ENCODE data around the gene OR1L8. TPM values are rescaled to one million over a fixed set of nuclear protein-coding genes. Genes with fewer than 3 reads are reported as not detected.
"Not testable (repeated sequence)": the region's sequence is repeated elsewhere in the genome, so short reads cannot be mapped to it uniquely, and the experiment has no call there.

OR1L8 gene, protein sequence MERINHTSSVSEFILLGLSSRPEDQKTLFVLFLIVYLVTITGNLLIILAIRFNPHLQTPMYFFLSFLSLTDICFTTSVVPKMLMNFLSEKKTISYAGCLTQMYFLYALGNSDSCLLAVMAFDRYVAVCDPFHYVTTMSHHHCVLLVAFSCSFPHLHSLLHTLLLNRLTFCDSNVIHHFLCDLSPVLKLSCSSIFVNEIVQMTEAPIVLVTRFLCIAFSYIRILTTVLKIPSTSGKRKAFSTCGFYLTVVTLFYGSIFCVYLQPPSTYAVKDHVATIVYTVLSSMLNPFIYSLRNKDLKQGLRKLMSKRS
- total RNA-seq (2014; rRNA removed; shearing (Covaris generic)) = not detected in 2 replicates

GRCh38 chr9:122583284-122583683, at the start of gene OR1L8:
OR1L8 (minus strand) TSS chr9:122583384; CDS start chr9:122568477, 14,907 bp downstream.
- in situ Hi-C loops (cut with HindIII; ENCODE audit: low sequenced_read_pairs) = not testable (repeated sequence)

DNA sequence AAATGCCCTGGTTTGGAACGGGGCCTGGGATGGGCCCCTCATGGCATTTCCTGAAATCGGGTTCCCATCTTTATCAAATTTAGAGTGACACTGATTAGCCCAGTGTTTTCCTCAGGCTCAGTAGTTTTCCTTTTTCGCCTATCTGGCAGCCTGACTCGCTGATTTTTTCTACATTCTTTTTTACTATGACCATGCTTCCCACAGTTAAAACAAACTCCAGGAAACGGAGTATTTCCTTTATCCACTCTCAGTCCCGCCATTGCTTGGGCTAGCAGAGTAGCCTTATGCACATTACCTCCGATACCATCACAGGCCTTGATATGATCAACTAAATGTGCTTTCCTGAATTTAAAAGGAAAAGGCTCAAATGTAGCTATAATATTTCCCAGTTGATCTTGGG, 36.8 kb upstream of the OR1L8 start:
- no peak for DNase-seq (ENCODE audit: low spot score)
- in situ Hi-C loops (cut with HindIII; ENCODE audit: low sequenced_read_pairs) = no loop called here

More at GRCh38 chr9:122583284-122583683, at the start of gene OR1L8:
- not testable (repeated sequence) for DNase-seq (ENCODE audit: low spot score)

DNA sequence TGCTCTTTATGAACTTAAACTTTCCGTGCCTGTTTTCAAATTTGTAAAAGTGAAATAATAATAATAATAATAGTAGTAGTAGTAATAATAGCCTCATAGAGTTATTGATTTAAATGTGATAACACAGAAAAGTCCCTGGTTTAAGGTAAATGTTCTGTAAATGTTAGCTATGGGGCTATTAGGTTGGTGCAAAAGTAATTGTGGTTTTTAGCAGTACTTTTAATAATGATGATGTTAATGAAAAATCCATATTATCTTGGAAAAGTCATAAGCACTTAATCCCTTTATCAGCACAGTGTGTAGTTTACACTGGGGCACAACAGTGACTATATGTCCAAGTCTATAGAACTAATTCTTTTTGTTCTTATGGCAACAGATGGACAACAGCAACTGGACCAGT, 31.2 kb upstream of the OR1L8 start, which contains the start of gene OR1Q1:
Gene OR1Q1, plus strand, starts transcription at position 377 of the 400 bp plus-strand sequence. Its CDS starts 0 bp downstream, at position 377.
- DNase-seq (ENCODE audit: low spot score) = no peak
- in situ Hi-C loops (cut with HindIII; ENCODE audit: low sequenced_read_pairs) = no loop called here

GRCh38 chr9:122609804-122610203, 26.6 kb upstream of the OR1L8 start:
- in situ Hi-C loops (cut with HindIII; ENCODE audit: low sequenced_read_pairs) = no loop called here
- DNase-seq (ENCODE audit: low spot score) = no peak

DNA sequence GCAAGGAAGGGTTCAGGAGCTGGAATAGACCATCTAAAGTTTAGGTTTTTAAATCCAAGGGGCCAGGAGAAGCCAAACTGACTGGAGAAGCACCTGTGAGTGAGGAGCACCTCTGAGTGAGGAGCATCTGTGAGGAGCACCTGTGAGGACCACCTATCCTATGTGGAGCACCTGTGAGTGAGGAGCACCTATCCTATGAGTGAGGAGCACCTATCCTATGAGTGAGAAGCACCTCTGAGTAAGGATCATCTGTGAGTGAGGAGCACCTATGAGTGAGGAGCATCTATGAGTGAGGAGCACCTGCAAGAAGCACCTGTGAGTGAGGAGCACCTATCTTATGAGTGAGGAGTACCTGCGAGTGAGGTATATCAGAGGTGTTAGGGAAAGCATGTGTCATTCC, 23.4 kb upstream of the OR1L8 start:
- in situ Hi-C loops (cut with HindIII; ENCODE audit: low sequenced_read_pairs) = no loop called here
- no peak for DNase-seq (ENCODE audit: low spot score)

GRCh38 chr9:122605691-122606090, 22.5 kb upstream of the OR1L8 start:
- in situ Hi-C loops (cut with HindIII; ENCODE audit: low sequenced_read_pairs) = no loop called here
- DNase-seq (ENCODE audit: low spot score) = no peak

GRCh38 chr9:122580360-122580759, 2.8 kb downstream of the OR1L8 start:
- DNase-seq (ENCODE audit: low spot score) = no peak
- in situ Hi-C loops (cut with HindIII; ENCODE audit: low sequenced_read_pairs) = no loop called here

DNA sequence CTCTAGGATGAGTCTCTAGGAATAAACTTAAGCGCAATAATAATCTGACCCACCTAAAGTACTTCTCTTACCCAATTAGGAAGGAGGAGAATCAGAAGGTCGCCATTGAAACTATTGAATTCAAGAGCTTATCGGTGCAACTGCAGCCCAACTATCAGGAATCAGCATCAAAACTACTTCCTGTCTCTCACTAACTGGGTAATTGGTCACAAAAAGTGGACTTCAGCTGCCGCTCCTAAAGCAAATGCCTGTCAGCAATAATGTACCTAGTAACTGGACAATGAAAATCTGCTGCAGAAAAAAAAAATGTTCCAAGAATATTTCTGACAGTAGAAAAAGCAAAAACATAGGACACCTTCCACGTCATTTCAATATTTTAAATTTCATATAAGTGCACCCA, 3.3 kb downstream of the OR1L8 start:
- in situ Hi-C loops (cut with HindIII; ENCODE audit: low sequenced_read_pairs) = no loop called here
- DNase-seq (ENCODE audit: low spot score) = no peak

DNA sequence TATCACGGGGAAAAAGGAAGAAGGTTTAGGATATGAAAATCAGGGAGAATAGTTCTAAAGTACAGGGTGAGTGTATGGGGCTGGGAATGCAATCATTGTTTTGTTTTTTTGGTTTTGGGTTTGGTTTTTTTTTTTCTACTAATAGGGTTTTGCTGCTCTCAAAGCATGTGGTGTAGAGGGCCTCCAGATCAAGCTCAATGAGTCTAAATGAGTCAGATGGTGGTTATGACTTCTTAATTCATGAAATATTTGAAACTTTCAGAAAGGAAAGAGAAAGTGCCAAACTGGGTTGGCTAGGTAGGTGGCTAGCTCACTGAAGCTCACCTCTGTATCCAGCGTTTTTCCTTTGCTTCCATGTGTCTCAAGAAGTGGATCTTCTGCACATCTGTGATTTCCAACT, 10.7 kb downstream of the OR1L8 start:
- in situ Hi-C loops (cut with HindIII; ENCODE audit: low sequenced_read_pairs) = no loop called here
- no peak for DNase-seq (ENCODE audit: low spot score)

DNA sequence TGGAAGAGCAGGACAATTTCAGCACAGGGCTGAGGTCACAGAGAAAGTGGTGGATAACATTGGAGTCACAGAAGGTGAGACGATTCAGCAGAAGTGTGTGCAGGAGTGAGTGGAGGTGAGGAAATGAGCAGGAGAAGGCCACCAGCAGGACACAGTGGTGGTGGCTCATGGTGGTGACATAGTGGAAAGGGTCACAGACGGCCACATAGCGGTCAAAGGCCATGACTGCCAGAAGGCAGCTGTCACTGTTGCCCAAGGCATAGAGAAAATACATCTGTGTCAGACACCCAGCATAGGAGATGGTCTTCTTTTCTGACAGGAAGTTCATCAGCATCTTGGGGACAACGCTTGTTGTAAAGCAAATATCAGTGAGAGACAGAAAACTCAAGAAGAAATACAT, 15.3 kb downstream of the OR1L8 start:
- no peak for DNase-seq (ENCODE audit: low spot score)
- in situ Hi-C loops (cut with HindIII; ENCODE audit: low sequenced_read_pairs) = no loop called here

GRCh38 chr9:122562134-122562760, 20.9 kb downstream of the OR1L8 start:
- in situ Hi-C loops (cut with HindIII; ENCODE audit: low sequenced_read_pairs) = no loop called here
- no peak for DNase-seq (ENCODE audit: low spot score)

DNA sequence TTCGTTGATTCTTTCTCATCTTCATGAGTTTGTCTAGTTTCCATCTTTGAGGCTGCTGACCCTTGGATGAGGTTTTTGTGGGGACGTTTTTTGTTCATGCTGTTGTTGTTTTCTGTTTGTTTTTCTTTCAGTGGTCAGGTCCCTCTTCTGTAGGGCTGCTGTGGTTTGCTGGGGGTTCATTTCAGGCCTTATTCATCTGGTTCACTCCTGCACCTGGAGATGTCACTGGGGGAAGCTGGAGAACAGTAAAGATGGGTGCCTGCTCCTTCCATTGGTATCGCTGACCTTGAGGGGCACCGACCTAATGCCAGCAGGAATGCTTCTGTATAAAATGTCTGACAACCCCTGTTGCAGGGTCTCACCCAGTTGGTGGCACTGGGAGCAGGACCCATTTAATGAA, 21.7 kb downstream of the OR1L8 start:
- DNase-seq (ENCODE audit: low spot score) = no peak
- in situ Hi-C loops (cut with HindIII; ENCODE audit: low sequenced_read_pairs) = no loop called here

GRCh38 chr9:122552812-122553211, 30.4 kb downstream of the OR1L8 start, which contains the start of gene OR1N2:
OR1N2 (plus strand) TSS chr9:122553112; CDS start chr9:122553212, 100 bp downstream.
- DNase-seq (ENCODE audit: low spot score) = no peak
- in situ Hi-C loops (cut with HindIII; ENCODE audit: low sequenced_read_pairs) = no loop called here

GRCh38 chr9:122551371-122551770, 31.8 kb downstream of the OR1L8 start:
- in situ Hi-C loops (cut with HindIII; ENCODE audit: low sequenced_read_pairs) = no loop called here
- DNase-seq (ENCODE audit: low spot score) = no peak

DNA sequence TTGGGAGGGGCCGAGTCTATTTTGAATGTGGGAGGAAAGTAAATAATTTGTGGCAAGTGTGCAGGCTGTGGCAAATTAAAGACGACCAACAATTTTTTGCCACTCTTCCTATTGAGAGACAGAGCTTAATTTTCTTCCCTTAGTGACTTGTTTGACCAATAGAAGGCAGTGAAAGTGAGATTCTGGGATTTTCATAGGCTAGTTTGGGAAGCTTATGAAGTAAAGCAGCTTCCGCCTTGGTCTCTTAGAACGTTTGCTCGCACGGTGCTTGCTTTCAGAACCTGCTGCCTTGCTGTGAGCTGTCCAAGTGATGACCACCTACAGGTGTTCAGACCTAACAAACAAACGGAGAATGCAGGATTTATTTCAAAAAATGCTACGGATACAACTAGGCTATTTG, 37.0 kb downstream of the OR1L8 start:
- in situ Hi-C loops (cut with HindIII; ENCODE audit: low sequenced_read_pairs) = no loop called here
- DNase-seq (ENCODE audit: low spot score) = no peak

DNA sequence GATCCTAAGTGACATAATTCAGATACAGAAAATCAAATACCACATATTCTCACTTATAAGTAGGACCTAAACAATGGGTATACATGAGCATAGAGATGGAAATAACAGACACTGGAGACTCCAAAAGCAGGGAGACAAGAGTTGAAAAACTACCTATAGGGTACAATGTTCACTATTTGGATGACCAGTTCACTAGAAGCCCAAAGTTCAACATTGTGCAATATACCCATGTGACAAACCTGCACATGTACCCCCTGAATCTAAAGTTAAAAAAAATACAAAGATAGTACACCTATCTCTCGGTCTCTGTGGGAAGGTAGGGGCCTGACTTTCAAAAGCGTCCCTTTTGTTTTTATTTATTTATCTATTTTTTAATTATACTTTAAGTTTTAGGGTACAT, 44.4 kb downstream of the OR1L8 start:
- DNase-seq (ENCODE audit: low spot score) = no peak
- in situ Hi-C loops (cut with HindIII; ENCODE audit: low sequenced_read_pairs) = no loop called here

DNA sequence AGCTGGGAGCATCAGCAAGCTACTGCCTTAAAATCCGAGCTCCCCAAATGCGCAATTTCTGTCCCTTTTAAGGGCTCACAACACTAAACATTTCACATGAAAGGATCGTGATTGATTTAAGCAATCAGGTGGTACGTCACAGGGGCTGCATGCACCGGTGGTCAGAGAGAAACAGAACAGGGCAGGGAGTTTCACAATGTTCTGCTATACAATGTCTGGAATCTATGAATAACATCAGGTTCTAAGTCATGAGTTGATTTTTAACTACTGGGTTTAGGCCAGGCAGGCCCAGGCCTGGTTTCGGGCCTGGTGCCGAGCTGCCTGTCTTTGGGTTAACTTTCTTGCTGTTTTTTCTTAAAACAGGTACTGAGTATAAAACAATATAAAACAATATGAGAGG, 46.1 kb downstream of the OR1L8 start:
- DNase-seq (ENCODE audit: low spot score); in situ Hi-C loops (cut with HindIII; ENCODE audit: low sequenced_read_pairs): not testable (repeated sequence)

GRCh38 chr9:122536134-122536533, 47.0 kb downstream of the OR1L8 start:
- in situ Hi-C loops (cut with HindIII; ENCODE audit: low sequenced_read_pairs) = no loop called here
- no peak for DNase-seq (ENCODE audit: low spot score)

DNA sequence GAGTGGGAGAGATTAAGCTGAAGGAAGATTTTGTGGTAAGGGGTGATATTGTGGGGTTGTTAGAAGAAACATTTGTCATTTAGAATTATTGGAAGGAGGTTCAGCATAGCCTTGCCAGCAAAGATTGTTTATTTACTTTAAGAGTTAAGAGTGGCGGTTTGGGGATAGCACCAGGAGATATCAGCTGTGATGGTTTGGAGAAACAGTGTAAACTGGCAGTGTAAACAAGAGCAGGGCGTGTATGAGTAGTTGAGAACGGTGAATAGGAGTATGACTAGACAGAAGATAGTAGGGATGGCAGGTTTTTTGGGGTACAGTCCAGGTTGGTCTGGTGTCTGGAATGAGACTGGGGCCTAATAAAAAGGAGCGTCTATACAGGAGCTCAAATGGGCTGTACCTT, 52.0 kb downstream of the OR1L8 start:
- in situ Hi-C loops (cut with HindIII; ENCODE audit: low sequenced_read_pairs); DNase-seq (ENCODE audit: low spot score): not testable (repeated sequence)

DNA sequence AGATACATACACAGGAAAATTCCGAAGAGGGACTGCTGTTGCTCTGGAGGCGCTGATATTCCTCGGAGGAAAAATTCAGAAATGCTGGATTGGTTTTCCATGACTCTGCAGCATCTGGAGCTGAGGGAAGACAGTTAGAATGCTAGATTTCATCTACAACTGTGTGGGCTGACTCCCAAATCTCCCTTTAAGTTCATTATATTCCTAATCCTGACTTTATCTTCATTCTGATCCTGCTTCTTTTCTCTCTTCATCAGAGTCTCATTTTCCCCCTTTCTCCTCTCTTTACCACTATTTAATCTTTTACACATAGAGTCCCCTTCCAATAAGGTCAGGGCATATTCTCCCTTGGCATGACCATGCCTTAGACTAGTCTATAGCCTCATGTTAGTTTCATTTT, 56.0 kb downstream of the OR1L8 start, which contains the start of gene OR1N1:
Gene OR1N1, minus strand, starts transcription at position 101 of the 400 bp plus-strand sequence. Its CDS starts 0 bp downstream, at position 101.
- in situ Hi-C loops (cut with HindIII; ENCODE audit: low sequenced_read_pairs) = no loop called here
- no peak for DNase-seq (ENCODE audit: low spot score)

Measured in G401 (cell line).